SK-N-SH (cell line): ENCODE measurements around the gene RIN2. TPM values are rescaled to one million over a fixed set of nuclear protein-coding genes. Genes with fewer than 3 reads are reported as not detected.

ENCODE experiments used
- CTCF ChIA-PET: fragments of 300-600, 350-600 bp; formaldehyde crosslinking; extraction: SDS; loops from one replicate; lab custom pipeline; 2021; lab: Yijun Ruan, JAX
- POLR2A ChIA-PET: fragments of 350-600 bp; sonication (Branson Sonifier 250); formaldehyde crosslinking; extraction: SDS; loops from one replicate; lab custom pipeline; 2020; ENCODE audit warnings: antibody characterized with exemption, inconsistent platforms; lab: Yijun Ruan, JAX
- DNase-seq: peaks from one replicate; pipeline ENCODE4 v3.0.0; 2012
- H2AFZ ChIP-seq: fragments of 200-600 bp; sonication (generic); 2 replicates; pipeline ENCODE4 v1.8.1; 2016; ENCODE audit warnings: antibody characterized with exemption, mild to moderate bottlenecking, low read depth
- H3F3A ChIP-seq: fragments of 200-600 bp; sonication (generic); replicated peaks from 2 replicates; pipeline ENCODE3; 2016; ENCODE audit warnings: antibody characterized with exemption, mild to moderate bottlenecking; ENCODE audit not compliant: insufficient read depth
- H3K27ac ChIP-seq, 2 experiments: fragments of 200-500 bp in 1 of 2; fragments of 200-600 bp in 1 of 2; sonication (Bioruptor generic) in 1 of 2; sonication (generic), shearing (Covaris generic) in 1 of 2; 2 replicates each; pipeline versions ENCODE4 v1.5.1 to v1.6.1; 2014 to 2016; ENCODE audit warnings: low read depth in 2 of 2, inconsistent platforms in 1 of 2, low read length in 1 of 2, mild to moderate bottlenecking in 1 of 2, mixed read lengths in 1 of 2
- H3K27me3 ChIP-seq: fragments of 200-600 bp; sonication (generic), shearing (Covaris generic); 2 replicates; pipeline ENCODE4 v1.6.1; 2016; ENCODE audit warnings: mixed run types; ENCODE audit not compliant: insufficient read depth
- H3K36me3 ChIP-seq, 2 experiments: fragments of 200-500 bp in 1 of 2; fragments of 200-600 bp in 1 of 2; sonication (Bioruptor generic) in 1 of 2; sonication (generic) in 1 of 2; replicated peaks in 1 of 2; 2 replicates each; pipeline versions ENCODE3 to v1.5.1; 2014 to 2016; ENCODE audit warnings: low read length in 1 of 2, mild to moderate bottlenecking in 1 of 2; ENCODE audit not compliant: insufficient read depth in 2 of 2, control insufficient read depth in 1 of 2
- H3K4me1 ChIP-seq, 2 experiments: fragments of 200-500 bp in 1 of 2; fragments of 200-600 bp in 1 of 2; sonication (Bioruptor generic) in 1 of 2; sonication (generic), shearing (Covaris generic) in 1 of 2; 2 replicates each; pipeline versions ENCODE4 v1.5.1 to v1.6.1; 2014 to 2016; ENCODE audit warnings: low read depth in 1 of 2, low read length in 1 of 2, mixed run types in 1 of 2; ENCODE audit not compliant: insufficient read depth in 2 of 2, control insufficient read depth in 1 of 2
- H3K4me2 ChIP-seq: fragments of 200-600 bp; sonication (generic), shearing (Covaris generic); 2 replicates; pipeline ENCODE4 v1.6.1; 2017; ENCODE audit warnings: mixed run types
- H3K4me3 ChIP-seq, 2 experiments: fragments of 200-500 bp in 1 of 2; fragments of 200-600 bp in 1 of 2; sonication (Bioruptor generic) in 1 of 2; sonication (generic), shearing (Covaris generic) in 1 of 2; 2 replicates each; pipeline versions ENCODE4 v1.5.1 to v1.8.1; 2014 to 2016; ENCODE audit warnings: low read depth in 2 of 2, inconsistent platforms in 1 of 2, low read length in 1 of 2, mild to moderate bottlenecking in 1 of 2, mixed read lengths in 1 of 2, moderate library complexity in 1 of 2
- H3K79me2 ChIP-seq: fragments of 200-600 bp; sonication (generic); 2 replicates; pipeline ENCODE4 v1.8.1; 2017; ENCODE audit warnings: mild to moderate bottlenecking; ENCODE audit not compliant: insufficient read depth
- H3K9ac ChIP-seq: fragments of 200-600 bp; sonication (generic); 2 replicates; pipeline ENCODE4 v1.6.1; 2017; ENCODE audit warnings: mixed run types
- H3K9me2 ChIP-seq: fragments of 200-600 bp; sonication (generic); 2 replicates; pipeline ENCODE4 v1.6.1; 2017; ENCODE audit warnings: mixed run types
- H3K9me3 ChIP-seq: fragments of 200-600 bp; sonication (generic); 2 replicates; pipeline ENCODE4 v1.6.1; 2017; ENCODE audit warnings: mixed run types, mild to moderate bottlenecking, moderate library complexity
- H4K20me1 ChIP-seq: fragments of 200-600 bp; sonication (generic); 2 replicates; pipeline ENCODE4 v1.6.1; 2017; ENCODE audit warnings: mild to moderate bottlenecking, mixed run types; ENCODE audit not compliant: insufficient read depth
- CHD2 ChIP-seq: fragments of 150-350 bp; IDR thresholded peaks from 2 replicates; pipeline ENCODE4 v1.6.1; 2018; ENCODE audit warnings: low read length; ENCODE audit not compliant: partially characterized antibody
- ELF1 ChIP-seq: IDR thresholded peaks from 2 replicates; pipeline ENCODE4 v1.4.0; 2012
- EP300 ChIP-seq, 2 experiments: IDR thresholded peaks; 2 replicates each; pipeline versions ENCODE4 v1.4.0 to v1.6.1; 2012; ENCODE audit warnings: borderline replicate concordance in 1 of 2, low read depth in 1 of 2, low read length in 1 of 2
- EZH2phosphoT487 ChIP-seq: fragments of 200-600 bp; sonication (generic); IDR thresholded peaks from 2 replicates; pipeline ENCODE4 v1.6.1; 2017; ENCODE audit warnings: low read depth, mixed run types, mild to moderate bottlenecking, antibody characterized with exemption, moderate library complexity, borderline replicate concordance
- FOXM1 ChIP-seq: IDR thresholded peaks from 2 replicates; pipeline ENCODE4 v1.4.0; 2012; ENCODE audit warnings: low read depth, mild to moderate bottlenecking
- GATA2 ChIP-seq: sonication (generic); formaldehyde crosslinking; IDR thresholded peaks from 2 replicates; pipeline ENCODE4 v1.5.0; 2020; ENCODE audit warnings: mild to moderate bottlenecking, missing genetic modification reagents
- MEF2A ChIP-seq: IDR thresholded peaks from 2 replicates; pipeline ENCODE4 v1.4.0; 2012; ENCODE audit warnings: low read depth, borderline replicate concordance
- MXI1 ChIP-seq: IDR thresholded peaks from 2 replicates; pipeline ENCODE4 v1.6.1; 2012; ENCODE audit warnings: mild to moderate bottlenecking, low read depth, low read length, improper control_type of control experiment
- RFX5 ChIP-seq: IDR thresholded peaks from 2 replicates; pipeline ENCODE4 v1.6.1; 2012; ENCODE audit warnings: mild to moderate bottlenecking, improper control_type of control experiment, low read length
- RXRA ChIP-seq: IDR thresholded peaks from 2 replicates; pipeline ENCODE4 v1.4.0; 2012; ENCODE audit warnings: low read depth, mild to moderate bottlenecking, borderline replicate concordance
- SIN3A ChIP-seq: IDR thresholded peaks from 2 replicates; pipeline ENCODE4 v1.6.1; 2012; ENCODE audit warnings: low read depth, mild to moderate bottlenecking, low read length, moderate library complexity, borderline replicate concordance
- TCF12 ChIP-seq: IDR thresholded peaks from 2 replicates; pipeline ENCODE4 v1.4.0; 2012
- TEAD4 ChIP-seq: IDR thresholded peaks from 2 replicates; pipeline ENCODE4 v1.4.0; 2012; ENCODE audit warnings: mild to moderate bottlenecking, borderline replicate concordance; ENCODE audit not compliant: insufficient read depth
- WGBS: methylation state at CpG from one replicate; pipeline ENCODE4 v1.1.6; 2017; ENCODE audit warnings: low lambda C conversion rate; 5-methylcytosine and 5-hydroxymethylcytosine counted together
- polyA plus RNA-seq, 3 experiments: library from polyadenylated mRNA; depleted of rRNA; stranded (reverse); fragments of >200 nt; gene quantifications; 2 replicates each; pipeline ENCODE4 v1.2.3, GENCODE V29; 2012
- TF ChIP-seq, protein P1 (sequence below): IDR thresholded peaks from 2 replicates; pipeline ENCODE4 v1.4.0; 2012; ENCODE audit warnings: low read depth
- TF ChIP-seq, protein P2 (sequence below): fragments of 200-600 bp; sonication (generic); IDR thresholded peaks from 2 replicates; pipeline ENCODE4 v1.6.1; 2017; ENCODE audit warnings: antibody characterized with exemption, mild to moderate bottlenecking, moderate library complexity
- TF ChIP-seq, protein P3 (sequence below): IDR thresholded peaks from 2 replicates; pipeline ENCODE4 v1.4.0; 2012; ENCODE audit warnings: low read depth, borderline replicate concordance

RIN2 gene
- polyA plus RNA-seq, 1 of the 3 experiments (the other 2 are of a cell fraction) = 6.8 TPM

DNA sequence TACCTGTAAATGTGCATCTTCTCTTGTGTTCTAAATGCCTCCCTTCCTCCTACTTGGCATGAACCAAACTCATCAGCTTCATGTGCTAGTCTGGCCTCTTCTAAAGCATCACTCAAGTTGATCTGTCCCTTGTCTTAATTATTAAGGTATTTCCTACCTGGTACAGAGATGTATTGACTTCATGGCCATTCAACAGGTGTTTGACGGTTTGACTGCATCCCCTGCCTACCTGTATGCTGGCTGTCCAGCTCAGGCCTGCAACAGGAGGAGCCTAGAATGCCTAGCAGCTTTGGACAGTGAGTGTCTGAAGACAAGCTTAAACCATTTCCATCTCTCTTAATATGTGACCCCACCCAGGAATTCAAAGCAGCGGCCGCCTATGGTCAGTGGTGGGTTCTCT is 24.6 kb downstream of the RIN2 start:
- POLR2A ChIA-PET = no interaction called here
- TF ChIP-seq MXI1 (no peak), ELF1 (no peak), FOXM1 (no peak), RXRA (no peak), MEF2A (no peak), GATA2 (CRISPR knock-in tag) (no peak), TEAD4 (no peak), RFX5 (no peak), SIN3A (no peak), TCF12 (no peak), CHD2 (no peak), EP300 (IDR thresholded peaks at IDR 0.05; ENCODE audit: borderline replicate concordance in 1 of 2, low read depth in 1 of 2, low read length in 1 of 2) (no peak), EZH2phosphoT487 (no peak)
- TF ChIP-seq, protein P1, sequence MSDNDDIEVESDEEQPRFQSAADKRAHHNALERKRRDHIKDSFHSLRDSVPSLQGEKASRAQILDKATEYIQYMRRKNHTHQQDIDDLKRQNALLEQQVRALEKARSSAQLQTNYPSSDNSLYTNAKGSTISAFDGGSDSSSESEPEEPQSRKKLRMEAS = no peak
- TF ChIP-seq, protein P2, sequence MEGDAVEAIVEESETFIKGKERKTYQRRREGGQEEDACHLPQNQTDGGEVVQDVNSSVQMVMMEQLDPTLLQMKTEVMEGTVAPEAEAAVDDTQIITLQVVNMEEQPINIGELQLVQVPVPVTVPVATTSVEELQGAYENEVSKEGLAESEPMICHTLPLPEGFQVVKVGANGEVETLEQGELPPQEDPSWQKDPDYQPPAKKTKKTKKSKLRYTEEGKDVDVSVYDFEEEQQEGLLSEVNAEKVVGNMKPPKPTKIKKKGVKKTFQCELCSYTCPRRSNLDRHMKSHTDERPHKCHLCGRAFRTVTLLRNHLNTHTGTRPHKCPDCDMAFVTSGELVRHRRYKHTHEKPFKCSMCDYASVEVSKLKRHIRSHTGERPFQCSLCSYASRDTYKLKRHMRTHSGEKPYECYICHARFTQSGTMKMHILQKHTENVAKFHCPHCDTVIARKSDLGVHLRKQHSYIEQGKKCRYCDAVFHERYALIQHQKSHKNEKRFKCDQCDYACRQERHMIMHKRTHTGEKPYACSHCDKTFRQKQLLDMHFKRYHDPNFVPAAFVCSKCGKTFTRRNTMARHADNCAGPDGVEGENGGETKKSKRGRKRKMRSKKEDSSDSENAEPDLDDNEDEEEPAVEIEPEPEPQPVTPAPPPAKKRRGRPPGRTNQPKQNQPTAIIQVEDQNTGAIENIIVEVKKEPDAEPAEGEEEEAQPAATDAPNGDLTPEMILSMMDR = no peak
- TF ChIP-seq, protein P3, sequence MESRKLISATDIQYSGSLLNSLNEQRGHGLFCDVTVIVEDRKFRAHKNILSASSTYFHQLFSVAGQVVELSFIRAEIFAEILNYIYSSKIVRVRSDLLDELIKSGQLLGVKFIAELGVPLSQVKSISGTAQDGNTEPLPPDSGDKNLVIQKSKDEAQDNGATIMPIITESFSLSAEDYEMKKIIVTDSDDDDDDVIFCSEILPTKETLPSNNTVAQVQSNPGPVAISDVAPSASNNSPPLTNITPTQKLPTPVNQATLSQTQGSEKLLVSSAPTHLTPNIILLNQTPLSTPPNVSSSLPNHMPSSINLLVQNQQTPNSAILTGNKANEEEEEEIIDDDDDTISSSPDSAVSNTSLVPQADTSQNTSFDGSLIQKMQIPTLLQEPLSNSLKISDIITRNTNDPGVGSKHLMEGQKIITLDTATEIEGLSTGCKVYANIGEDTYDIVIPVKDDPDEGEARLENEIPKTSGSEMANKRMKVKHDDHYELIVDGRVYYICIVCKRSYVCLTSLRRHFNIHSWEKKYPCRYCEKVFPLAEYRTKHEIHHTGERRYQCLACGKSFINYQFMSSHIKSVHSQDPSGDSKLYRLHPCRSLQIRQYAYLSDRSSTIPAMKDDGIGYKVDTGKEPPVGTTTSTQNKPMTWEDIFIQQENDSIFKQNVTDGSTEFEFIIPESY = no peak
- TF ChIP-seq, all 33 proteins: peak for 0
- H3K27me3 ChIP-seq = no peaks in the 10 kb centered on the region
- no peak overlapping the region for H3K9ac ChIP-seq
- H3K9me2 ChIP-seq = no peaks in the 10 kb centered on the region
- H4K20me1 ChIP-seq = no peaks in the 10 kb centered on the region
- H3F3A ChIP-seq = peaks cover 18% of the 10 kb centered on the region
- H3K4me2 ChIP-seq = no peak overlapping the region
- no peaks in the 10 kb centered on the region for H3K9me3 ChIP-seq
- H3K4me1 ChIP-seq = peaks cover 18 to 25% of the 10 kb centered on the region in 2 experiments
- 100% methylated on average over 3 of the region's 3 CpGs for WGBS
- DNase-seq = no peak
- H3K27ac ChIP-seq = no peak overlapping the region
- H3K4me3 ChIP-seq = no peak overlapping the region
- H3K36me3 ChIP-seq = peaks cover 0 to 5% of the 10 kb centered on the region in 2 experiments
- no peak overlapping the region for H2AFZ ChIP-seq
- CTCF ChIA-PET = interaction anchor here (0.8 to 2.9 kb wide), 9 partner anchors 12 to 235 kb away, joined by 3 to 11 read pairs (median 5); no protein-coding TSS in a partner anchor
- peaks cover 7% of the 10 kb centered on the region; the same call in 1 of the 2 replicates for H3K79me2 ChIP-seq
